Thyroid gland (tissue), 4 donors: Measurements from ENCODE around the gene TBC1D8.

Source experiments
- CTCF ChIP-seq, 6 experiments: fragments of 200-600 bp in 3 of 6; fragments of 450-650 bp in 3 of 6; sonication (generic) in 3 of 6; IDR thresholded peaks; one replicate each; pipeline ENCODE4 v1.5.1; 2016 to 2019; ENCODE audit warnings: antibody characterized with exemption in 6 of 6, mild to moderate bottlenecking in 2 of 6, inconsistent platforms in 1 of 6, moderate library complexity in 1 of 6
- POLR2A ChIP-seq, 2 donors: fragments of 450-650 bp; IDR thresholded peaks; one replicate each; pipeline ENCODE4 v1.6.1; 2017; ENCODE audit warnings: antibody characterized with exemption in 2 of 2, mild to moderate bottlenecking in 2 of 2, moderate library complexity in 1 of 2

GRCh38 chr2:101185085-101185484, 33.9 kb upstream of the TBC1D8 start:
- TF ChIP-seq CTCF (IDR thresholded peaks at IDR 0.05) = no peak
- TF ChIP-seq POLR2A (IDR thresholded peaks at IDR 0.05) = no peak
